A673 (cell line): Measurements from ENCODE around the gene RABGAP1L. TPM values are rescaled to one million over a fixed set of nuclear protein-coding genes. Genes with fewer than 3 reads are reported as not detected.

ENCODE experiments used
- BruUV-seq: library from RNA; stranded (reverse); fragments of 400-500 nt; replicated peaks from 2 replicates; lab custom pipeline; 2021; lab: Mats Ljungman, UMichigan
- CTCF ChIA-PET: fragments of 300-600 bp; sonication (Branson Sonifier 250); formaldehyde crosslinking; loops from one replicate; lab custom pipeline; 2022; ENCODE audit warnings: antibody characterized with exemption; lab: Charles Lee
- POLR2A ChIA-PET: fragments of 300-600 bp; sonication (Branson Sonifier 250); formaldehyde crosslinking; loops from one replicate; lab custom pipeline; 2022; ENCODE audit warnings: antibody characterized with exemption; ENCODE audit not compliant: low non-redundant PET; lab: Charles Lee
- DNase-seq: peaks from one replicate; pipeline ENCODE4 v3.0.0-alpha.2; 2015; ENCODE audit warnings: low spot score
- H3K27ac ChIP-seq: fragments of 200-600 bp; sonication (generic); 2 replicates; pipeline ENCODE4 v1.5.1; 2016; ENCODE audit warnings: mixed run types, low read depth, mild to moderate bottlenecking, mixed read lengths, antibody characterized with exemption, low read length; ENCODE audit not compliant: poor library complexity, severe bottlenecking
- H3K27me3 ChIP-seq: fragments of 200-600 bp; sonication (generic); replicated peaks from 2 replicates; pipeline ENCODE4 v1.6.1; 2017; ENCODE audit warnings: mixed run types, low read depth, mild to moderate bottlenecking, mixed read lengths, antibody characterized with exemption, low read length; ENCODE audit not compliant: insufficient read depth, poor library complexity
- H3K36me3 ChIP-seq: fragments of 200-600 bp; sonication (generic); 2 replicates; pipeline ENCODE4 v1.6.1; 2016; ENCODE audit warnings: mixed run types, mild to moderate bottlenecking, mixed read lengths, antibody characterized with exemption, low read length; ENCODE audit not compliant: insufficient read depth, poor library complexity, severe bottlenecking
- H3K4me1 ChIP-seq: fragments of 200-600 bp; sonication (generic); 2 replicates; pipeline ENCODE4 v1.6.1; 2017; ENCODE audit warnings: mixed run types, mild to moderate bottlenecking, mixed read lengths, antibody characterized with exemption, low read length; ENCODE audit not compliant: insufficient read depth, poor library complexity, severe bottlenecking
- H3K4me3 ChIP-seq: fragments of 200-600 bp; sonication (generic); 2 replicates; pipeline ENCODE4 v1.5.1; 2016; ENCODE audit warnings: low read depth, mixed run types, mild to moderate bottlenecking, mixed read lengths, low read length; ENCODE audit not compliant: poor library complexity, severe bottlenecking
- H3K9me3 ChIP-seq: fragments of 200-600 bp; sonication (generic); 2 replicates; pipeline ENCODE4 v1.6.1; 2016; ENCODE audit warnings: mixed run types, low read depth, mild to moderate bottlenecking, mixed read lengths, antibody characterized with exemption, low read length; ENCODE audit not compliant: poor library complexity, severe bottlenecking
- CTCF ChIP-seq: fragments of 300-800, 200-600 bp; sonication (generic); conservative IDR thresholded peaks from 2 replicates; pipeline ENCODE4 v1.5.1; 2017; ENCODE audit warnings: low read depth, mild to moderate bottlenecking, antibody characterized with exemption, low read length, moderate library complexity, mixed read lengths
- EZH2 ChIP-seq: fragments of 200-600 bp; sonication (generic); IDR thresholded peaks from 2 replicates; pipeline ENCODE4 v1.6.1; 2017; ENCODE audit warnings: borderline replicate concordance, low read depth, mild to moderate bottlenecking, mixed read lengths, antibody characterized with exemption, low read length; ENCODE audit not compliant: poor library complexity, severe bottlenecking
- intact Hi-C: fragments of 100-400 bp; cut with micrococcal nuclease; formaldehyde crosslinking; loops from one replicate; pipeline ENCODE4 v1.10.0; 2022; ENCODE audit not compliant: unreplicated experiment
- total RNA-seq: library from RNA; stranded (reverse); gene quantifications from 2 replicates; pipeline ENCODE4 v1.2.3, GENCODE V29; 2021

RABGAP1L gene
- total RNA-seq, 1 experiment from 2014 or later, result 19.3 TPM

GRCh38 chr1:174322202-174322862 lies 163.0 kb downstream of the RABGAP1L start:
- ChIA-PET POLR2A (interaction anchor here (0.6 kb wide), 1 partner anchor 12 kb away, joined by 4 read pairs; no protein-coding TSS in a partner anchor), CTCF (no interaction called here)
- BruUV-seq, result no TSS peak
- no peak overlapping the region for H3K27ac ChIP-seq
- no peak for DNase-seq
- intact Hi-C loops, result no loop called here
- no peak overlapping the region for H3K4me3 ChIP-seq
- H3K27me3 ChIP-seq, result no peaks in the 10 kb centered on the region
- no peaks in the 10 kb centered on the region for H3K4me1 ChIP-seq
- TF ChIP-seq CTCF, result no peak
- TF ChIP-seq EZH2, result no peak
- no peaks in the 10 kb centered on the region for H3K36me3 ChIP-seq
- peaks cover 35% of the 10 kb centered on the region for H3K9me3 ChIP-seq

GRCh38 chr1:174324493-174324892 lies 165.2 kb downstream of the RABGAP1L start:
- no peaks in the 10 kb centered on the region for H3K36me3 ChIP-seq
- no TSS peak for BruUV-seq
- TF ChIP-seq CTCF (no peak), EZH2 (no peak)
- DNase-seq, result no peak
- H3K9me3 ChIP-seq, result peaks cover 35% of the 10 kb centered on the region
- intact Hi-C loops, result no loop called here
- H3K27ac ChIP-seq, result no peak overlapping the region
- H3K4me1 ChIP-seq, result no peaks in the 10 kb centered on the region
- H3K4me3 ChIP-seq, result no peak overlapping the region
- POLR2A ChIA-PET, result no interaction called here
- CTCF ChIA-PET, result no interaction called here
- H3K27me3 ChIP-seq, result no peaks in the 10 kb centered on the region

- TF ChIP-seq CTCF (no peak), EZH2 (no peak)
- no peaks in the 10 kb centered on the region for H3K36me3 ChIP-seq
- intact Hi-C loops, result no loop called here
- ChIA-PET POLR2A (no interaction called here), CTCF (no interaction called here)
- H3K27me3 ChIP-seq, result no peaks in the 10 kb centered on the region
- DNase-seq, result no peak
- H3K4me3 ChIP-seq, result no peak overlapping the region
- H3K4me1 ChIP-seq, result no peaks in the 10 kb centered on the region
- no TSS peak for BruUV-seq
- peaks cover 35% of the 10 kb centered on the region for H3K9me3 ChIP-seq
- no peak overlapping the region for H3K27ac ChIP-seq
These were observed 165.6 kb downstream of the RABGAP1L start for GRCh38 chr1:174324939-174325338.
